ENCODE results near the gene FAM107B.
A peak's percentile ranks its signal among the peaks of the same experiment; 100 is the strongest.

Gene FAM107B

GRCh38 chr10:14533295-14533694 is 241.4 kb downstream of the FAM107B start:
- DNase-seq (ENCODE audit: low spot score) = no peak

DNA sequence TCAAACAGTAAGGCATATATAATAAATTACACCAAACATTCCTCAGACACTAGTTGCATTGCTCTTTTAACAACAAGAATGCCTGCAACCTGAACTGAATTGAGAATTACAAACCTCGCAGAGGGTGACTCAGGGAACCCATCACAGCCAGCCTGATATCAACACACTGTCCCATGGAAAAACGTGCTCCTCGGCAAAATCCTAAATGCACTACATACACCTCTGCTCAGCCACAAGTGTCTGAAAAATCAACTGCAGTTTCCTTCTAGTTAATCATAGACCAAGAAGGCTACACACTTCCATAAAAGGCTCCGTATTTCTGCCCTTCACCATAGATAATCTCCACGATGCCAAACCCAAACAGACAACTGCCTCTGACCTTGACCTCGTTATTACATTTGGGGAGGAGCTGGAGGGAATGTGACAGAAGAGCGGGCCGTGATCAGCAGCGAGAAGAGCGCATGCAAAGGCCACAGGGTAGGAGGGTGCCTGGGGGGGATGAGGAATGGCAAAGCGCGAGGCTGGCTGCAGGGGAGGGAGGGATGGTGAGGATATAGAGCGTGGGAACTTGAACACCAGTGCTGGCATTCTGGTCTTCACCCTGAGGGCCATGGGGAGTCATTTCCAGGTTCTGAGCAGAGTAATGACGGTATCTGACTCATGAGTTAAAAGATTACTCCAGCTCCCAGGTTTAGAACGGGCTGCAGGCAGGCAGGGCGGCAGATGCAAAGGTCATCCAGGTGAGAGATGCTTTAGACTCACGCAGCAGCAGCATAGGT is 242.0 kb downstream of the FAM107B start:
- no peak for DNase-seq (ENCODE audit: low spot score)

GRCh38 chr10:14531974-14532373 is 242.7 kb downstream of the FAM107B start:
- DNase-seq (ENCODE audit: low spot score) = no peak

DNA sequence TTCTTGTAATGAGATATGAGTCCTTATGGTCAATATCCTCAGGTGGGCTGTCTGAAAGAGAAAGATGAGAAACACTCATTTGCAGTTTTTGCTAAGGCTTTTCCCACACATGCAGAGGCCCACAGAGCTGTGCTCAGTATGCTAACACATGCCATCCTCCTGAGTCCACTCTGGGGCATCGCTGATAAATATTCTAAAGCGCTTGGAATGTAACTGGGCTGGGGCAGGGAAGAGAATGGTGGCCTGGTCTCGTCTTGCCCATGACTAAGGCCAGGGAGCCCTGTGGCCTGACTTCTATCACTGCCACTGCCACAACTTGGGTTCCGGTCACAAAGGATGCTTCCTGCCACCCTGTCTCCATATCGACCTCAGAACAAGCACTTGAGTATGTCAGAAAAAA is 244.2 kb downstream of the FAM107B start:
- DNase-seq (ENCODE audit: low spot score) = no peak

DNA sequence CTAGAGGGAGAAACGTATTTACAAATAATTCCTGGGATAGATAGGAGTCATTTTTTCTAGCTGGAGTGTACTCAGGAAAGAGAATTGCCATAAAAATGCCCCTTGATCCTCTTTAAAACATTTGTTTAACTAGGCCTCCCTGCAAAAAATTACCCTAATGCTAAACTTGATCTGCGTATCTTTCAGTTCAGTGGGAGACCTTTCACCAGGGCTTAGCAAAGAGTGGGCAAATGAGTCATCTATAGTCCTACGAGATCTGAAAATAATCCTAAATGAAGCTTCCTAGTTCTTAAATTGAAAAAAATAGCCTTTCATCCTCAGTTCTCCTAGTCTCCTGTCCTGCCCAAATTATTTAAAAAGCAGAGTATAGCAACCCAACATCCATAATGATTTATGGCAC is 245.3 kb downstream of the FAM107B start:
- no peak for DNase-seq (ENCODE audit: low spot score)

- no peak for DNase-seq (ENCODE audit: low spot score)
Measured at GRCh38 chr10:14528450-14528849, 246.2 kb downstream of the FAM107B start.

- DNase-seq (ENCODE audit: low spot score) = no peak
Measured at GRCh38 chr10:14527915-14528314, 246.8 kb downstream of the FAM107B start.

DNA sequence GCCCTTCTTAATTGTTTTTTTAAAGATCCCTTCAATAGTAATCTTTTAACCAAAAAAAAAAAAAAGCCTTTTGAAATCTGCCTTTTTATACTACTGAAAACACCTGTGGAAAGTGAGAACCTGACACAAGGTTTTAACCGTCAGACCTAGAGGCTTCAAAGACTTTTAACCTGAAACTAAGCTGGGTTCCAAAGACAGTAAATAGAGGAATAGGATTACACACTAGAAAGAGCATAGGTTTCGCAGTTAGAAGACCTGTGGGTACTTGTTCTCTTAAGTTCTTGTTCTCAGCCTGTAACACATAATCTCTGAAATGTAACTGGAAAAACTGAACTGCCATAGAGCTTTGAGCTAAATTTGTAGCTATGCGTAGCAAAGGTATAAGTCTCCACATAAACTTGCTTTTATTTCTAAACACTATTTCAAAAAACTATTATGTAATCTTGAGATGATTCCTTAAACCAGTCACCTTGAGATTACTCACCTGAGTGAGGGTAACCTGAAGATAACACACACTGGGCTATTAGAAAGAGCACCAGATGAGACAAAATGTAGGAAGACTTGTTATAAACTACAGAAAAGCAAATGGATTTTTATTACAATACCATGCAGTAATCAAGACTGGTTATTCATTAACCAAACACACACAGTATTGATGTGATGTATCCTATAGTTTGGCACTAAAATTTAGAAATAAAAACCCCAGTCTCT is 247.4 kb downstream of the FAM107B start:
- no peak for DNase-seq (ENCODE audit: low spot score)

- DNase-seq (ENCODE audit: low spot score) = no peak
Measured at GRCh38 chr10:14526326-14526725, 248.4 kb downstream of the FAM107B start.

DNA sequence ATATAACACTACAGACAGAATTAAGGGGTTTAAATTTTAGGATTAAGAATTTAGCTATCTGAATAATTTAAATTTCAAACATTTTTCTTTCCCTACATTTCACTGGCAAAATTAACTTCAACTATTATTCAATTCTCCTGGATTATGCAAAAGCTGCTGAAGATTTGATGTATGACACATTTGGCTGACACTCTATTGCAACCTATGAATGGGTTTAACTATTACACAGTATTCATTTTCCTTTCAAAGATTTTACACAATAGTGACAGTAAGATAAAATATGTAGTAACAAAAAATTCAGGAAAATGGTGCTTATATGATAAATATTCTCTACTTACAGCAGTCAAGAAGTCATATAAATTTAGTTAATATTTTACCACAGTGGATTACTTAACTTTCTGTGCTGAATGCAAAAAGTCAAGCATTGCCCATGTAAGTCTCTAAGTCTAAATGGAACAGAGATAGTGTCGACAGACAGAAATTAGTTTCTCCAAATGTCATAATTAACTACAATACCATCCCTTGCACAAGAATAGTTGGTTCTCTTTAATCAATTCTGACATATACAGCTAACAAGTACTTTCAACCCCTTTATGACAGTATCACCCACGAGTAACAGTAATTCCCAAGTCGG is 249.9 kb downstream of the FAM107B start:
- no peak for DNase-seq (ENCODE audit: low spot score)

DNA sequence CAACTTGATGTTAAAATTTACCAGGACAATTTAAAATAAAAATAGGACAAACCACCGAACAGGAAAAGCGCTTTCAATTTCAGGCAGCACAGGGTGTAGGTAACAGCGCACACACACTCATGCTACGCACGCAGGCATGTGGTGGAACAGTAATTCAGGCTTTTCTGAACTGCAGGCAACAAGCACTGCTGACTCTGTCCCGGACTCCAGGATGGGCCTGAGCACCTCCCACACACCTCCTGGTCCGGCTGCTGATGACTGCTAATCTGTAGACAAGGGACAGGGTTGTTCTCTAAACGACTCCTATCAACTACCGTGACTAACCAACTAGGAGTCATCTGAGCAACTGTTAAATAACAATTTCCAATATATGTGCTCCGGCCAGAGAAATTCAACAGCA is 251.4 kb downstream of the FAM107B start:
- no peak for DNase-seq (ENCODE audit: low spot score)

DNA sequence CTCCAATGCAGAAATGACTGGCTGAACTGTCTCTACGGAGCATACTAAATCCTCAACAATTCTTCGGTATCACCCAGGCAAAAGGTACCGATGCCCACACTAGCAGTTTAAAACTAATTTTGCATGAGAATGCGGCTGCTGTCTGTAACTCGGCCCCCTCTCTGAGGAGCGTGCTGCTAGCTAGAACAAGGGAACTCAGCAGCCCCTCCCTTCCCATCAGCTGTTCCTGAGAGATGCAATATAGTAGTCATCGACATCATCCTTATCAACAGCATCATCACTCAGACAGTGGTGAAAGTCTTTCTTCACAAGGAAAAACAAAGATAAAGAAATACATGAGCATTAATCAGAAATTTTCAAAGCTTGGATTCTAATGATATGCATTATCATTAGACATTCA is 254.9 kb downstream of the FAM107B start:
- no peak for DNase-seq (ENCODE audit: low spot score)

- DNase-seq (ENCODE audit: low spot score) = no peak
Measured at GRCh38 chr10:14518149-14518548, 256.5 kb downstream of the FAM107B start.

DNA sequence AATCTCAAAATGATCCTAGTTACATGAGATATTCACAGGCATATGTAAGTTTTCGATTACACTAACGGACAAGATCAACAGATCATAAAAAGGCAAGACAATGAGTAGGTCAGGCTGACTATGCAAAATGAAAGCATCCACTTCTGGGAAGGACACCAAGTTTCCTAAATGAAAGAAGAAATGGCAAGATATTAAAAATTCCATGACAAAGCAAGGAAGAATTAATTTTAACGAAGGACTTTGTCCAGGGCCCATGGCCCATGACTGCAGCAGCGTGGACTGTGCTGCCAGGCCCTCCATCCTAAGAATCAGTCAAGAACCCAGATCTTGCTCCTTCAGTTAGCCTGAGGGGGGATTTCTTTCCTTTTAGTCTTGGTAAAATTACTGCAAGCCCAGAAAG is 261.6 kb downstream of the FAM107B start:
- DNase-seq (ENCODE audit: low spot score) = peak; percentile 15

GRCh38 chr10:14510346-14510745 is 264.4 kb downstream of the FAM107B start:
- DNase-seq (ENCODE audit: low spot score) = no peak

GRCh38 chr10:14508725-14509124 is 266.0 kb downstream of the FAM107B start:
- DNase-seq (ENCODE audit: low spot score) = no peak

DNA sequence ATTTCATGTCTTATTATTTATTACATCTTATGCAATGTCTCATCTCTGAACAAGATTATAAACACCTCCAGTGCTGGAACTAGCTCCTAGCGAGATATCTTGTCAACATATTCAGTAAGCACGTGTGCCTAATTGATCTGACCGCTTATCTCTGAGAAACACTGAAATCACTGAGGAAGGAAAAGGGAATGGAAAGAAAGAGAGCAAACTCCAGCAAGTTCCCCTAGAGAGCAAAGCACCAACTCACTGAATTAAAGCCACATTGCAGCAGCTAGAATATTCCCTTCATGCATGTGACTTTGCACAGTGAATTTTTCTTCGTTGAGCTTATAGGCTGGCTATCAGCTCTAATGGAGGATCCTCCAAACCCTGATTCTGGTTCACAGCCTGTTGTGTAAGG is 266.9 kb downstream of the FAM107B start:
- no peak for DNase-seq (ENCODE audit: low spot score)

- DNase-seq (ENCODE audit: low spot score) = no peak
Measured at GRCh38 chr10:14507176-14507575, 267.5 kb downstream of the FAM107B start.

GRCh38 chr10:14502431-14502830 is 272.3 kb downstream of the FAM107B start:
- no peak for DNase-seq (ENCODE audit: low spot score)

- DNase-seq (ENCODE audit: low spot score) = no peak
Measured at GRCh38 chr10:14500172-14500765, 274.4 kb downstream of the FAM107B start.

DNA sequence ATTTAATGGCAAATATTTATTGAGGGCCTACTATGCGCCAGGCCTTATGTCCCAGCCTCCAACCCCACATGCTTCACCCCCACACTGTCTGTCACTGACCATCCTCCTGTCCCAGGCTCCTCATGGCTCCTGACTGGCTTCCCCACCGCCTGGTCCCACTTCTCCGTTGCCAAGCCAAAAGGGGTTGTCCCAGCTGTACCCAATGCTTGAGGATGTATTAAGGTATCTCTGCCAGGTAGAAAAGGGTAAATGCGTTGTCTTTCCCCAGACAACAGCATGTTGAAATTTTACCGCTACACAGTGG is 275.1 kb downstream of the FAM107B start:
- DNase-seq (ENCODE audit: low spot score) = no peak

GRCh38 chr10:14498326-14498725 is 276.4 kb downstream of the FAM107B start:
- DNase-seq (ENCODE audit: low spot score) = no peak

- no peak for DNase-seq (ENCODE audit: low spot score)
Measured at GRCh38 chr10:14491811-14492210, 282.9 kb downstream of the FAM107B start.
